Body of pancreas (tissue), 4 donors: ENCODE data around the gene TGIF2LX.
"Not testable (repeated sequence)": the region's sequence is repeated elsewhere in the genome, so short reads cannot be mapped to it uniquely, and the experiment has no call there.

Experiments
- POLR2A ChIP-seq, 3 donors: fragments of 450-650 bp; IDR thresholded peaks; one replicate each; pipeline ENCODE4 v1.6.1; 2016; ENCODE audit warnings: antibody characterized with exemption in 3 of 3, mild to moderate bottlenecking in 2 of 3
- TF ChIP-seq, protein P1 (sequence below), 7 experiments: fragments of 450-650 bp in 4 of 7; fragments of 200-600 bp in 3 of 7; sonication (generic) in 3 of 7; IDR thresholded peaks; one replicate each; pipeline ENCODE4 v1.5.1; 2016 to 2019; ENCODE audit warnings: antibody characterized with exemption in 7 of 7

DNA sequence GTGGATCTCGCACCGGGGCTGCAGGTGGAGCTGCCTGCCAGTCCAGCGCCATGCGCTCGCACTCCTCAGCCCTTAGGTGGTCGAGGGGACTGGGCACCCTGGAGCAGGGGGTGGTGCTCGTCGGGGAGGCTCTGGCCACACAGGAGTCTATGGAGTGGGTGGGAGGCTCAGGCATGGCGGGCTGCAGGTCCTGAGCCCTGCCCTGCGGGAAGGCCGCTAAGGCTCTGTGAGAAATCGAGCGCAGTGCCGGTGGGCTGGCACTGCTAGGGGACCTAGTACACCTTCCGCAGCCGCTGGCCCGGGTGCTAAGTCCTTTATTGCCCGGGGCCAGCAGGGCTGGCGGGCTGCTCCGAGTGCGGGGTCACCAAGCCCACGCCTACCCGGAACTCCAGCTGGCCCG is 43.9 kb downstream of the TGIF2LX start:
- TF ChIP-seq, protein P1, sequence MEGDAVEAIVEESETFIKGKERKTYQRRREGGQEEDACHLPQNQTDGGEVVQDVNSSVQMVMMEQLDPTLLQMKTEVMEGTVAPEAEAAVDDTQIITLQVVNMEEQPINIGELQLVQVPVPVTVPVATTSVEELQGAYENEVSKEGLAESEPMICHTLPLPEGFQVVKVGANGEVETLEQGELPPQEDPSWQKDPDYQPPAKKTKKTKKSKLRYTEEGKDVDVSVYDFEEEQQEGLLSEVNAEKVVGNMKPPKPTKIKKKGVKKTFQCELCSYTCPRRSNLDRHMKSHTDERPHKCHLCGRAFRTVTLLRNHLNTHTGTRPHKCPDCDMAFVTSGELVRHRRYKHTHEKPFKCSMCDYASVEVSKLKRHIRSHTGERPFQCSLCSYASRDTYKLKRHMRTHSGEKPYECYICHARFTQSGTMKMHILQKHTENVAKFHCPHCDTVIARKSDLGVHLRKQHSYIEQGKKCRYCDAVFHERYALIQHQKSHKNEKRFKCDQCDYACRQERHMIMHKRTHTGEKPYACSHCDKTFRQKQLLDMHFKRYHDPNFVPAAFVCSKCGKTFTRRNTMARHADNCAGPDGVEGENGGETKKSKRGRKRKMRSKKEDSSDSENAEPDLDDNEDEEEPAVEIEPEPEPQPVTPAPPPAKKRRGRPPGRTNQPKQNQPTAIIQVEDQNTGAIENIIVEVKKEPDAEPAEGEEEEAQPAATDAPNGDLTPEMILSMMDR (IDR thresholded peaks at IDR 0.05), result not testable (repeated sequence)
- TF ChIP-seq POLR2A (IDR thresholded peaks at IDR 0.05), result not testable (repeated sequence)
